KBM-7 (cell line): ENCODE data around the gene NR1H4.
A peak's percentile ranks its signal among the peaks of the same experiment; 100 is the strongest.

Source experiments
- DNase-seq: peaks from one replicate; pipeline ENCODE4 v3.0.0-alpha.2; 2015
- in situ Hi-C: fragments of 300-500 bp; cut with MboI; formaldehyde crosslinking; loops from 2 replicates; pipeline ENCODE4 v1.14.3; 2020; ENCODE audit warnings: low sequenced_read_pairs, low pct_unique_long_range_greater_than_20kb, mixed read lengths

NR1H4 gene

DNA sequence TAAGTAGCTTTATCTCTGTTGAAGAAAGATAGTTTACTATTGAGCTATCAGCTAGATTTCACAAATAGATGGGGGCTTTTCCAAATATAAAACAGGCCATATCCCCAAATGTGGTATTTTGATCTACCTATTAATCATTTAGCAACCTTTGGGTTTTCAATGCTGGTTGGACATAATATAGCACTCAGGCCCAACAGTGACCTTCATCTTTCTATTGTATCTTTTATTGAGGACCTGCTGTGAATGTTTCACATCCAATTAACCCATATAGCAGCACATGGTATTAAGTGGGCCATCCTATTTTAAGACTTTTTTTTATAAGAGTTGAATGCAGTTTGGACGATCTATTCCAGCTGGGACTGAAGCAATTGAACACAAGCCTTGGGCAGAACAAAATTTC lies 10.0 kb upstream of the NR1H4 start:
- no peak for DNase-seq
- in situ Hi-C loops = no loop called here

DNA sequence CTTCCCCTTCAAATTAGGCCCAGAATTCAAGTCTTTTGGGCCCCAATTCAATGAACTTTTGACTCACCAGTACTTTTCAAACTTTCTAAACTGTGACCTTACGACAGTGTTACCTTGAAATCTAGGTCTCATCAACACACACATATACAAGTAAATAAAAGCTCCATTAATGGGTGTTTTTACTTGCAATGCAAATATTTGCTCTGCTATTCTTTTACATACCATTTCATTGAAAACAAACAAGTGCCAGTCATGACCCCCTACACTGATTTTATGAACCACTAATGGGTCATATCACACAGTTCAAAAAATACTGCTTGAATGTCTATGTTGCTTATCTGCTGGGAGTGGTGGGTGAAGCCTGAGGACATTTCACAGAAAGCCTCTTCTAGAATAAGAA lies 9.1 kb upstream of the NR1H4 start:
- DNase-seq = no peak
- in situ Hi-C loops = no loop called here

DNA sequence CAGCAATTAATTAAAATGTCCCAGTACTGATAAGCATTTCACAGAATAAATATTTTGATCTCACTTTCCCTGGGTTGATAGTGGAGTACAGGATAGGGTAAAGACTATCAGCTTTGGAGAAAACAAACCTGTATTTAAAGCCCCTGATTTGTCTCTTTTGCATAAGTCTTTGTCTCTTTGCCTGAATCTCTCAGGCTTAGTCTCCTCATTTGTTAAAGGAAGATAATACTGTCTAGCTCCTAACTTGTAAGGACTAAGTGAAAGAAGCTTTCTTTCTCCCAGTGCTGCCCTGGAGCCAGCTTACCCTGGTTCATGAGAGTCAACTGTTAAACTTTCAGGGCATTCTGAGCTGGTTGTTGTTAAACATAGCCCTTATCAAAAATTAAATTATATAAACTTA lies 5.5 kb upstream of the NR1H4 start:
- no peak for DNase-seq
- in situ Hi-C loops = no loop called here

DNA sequence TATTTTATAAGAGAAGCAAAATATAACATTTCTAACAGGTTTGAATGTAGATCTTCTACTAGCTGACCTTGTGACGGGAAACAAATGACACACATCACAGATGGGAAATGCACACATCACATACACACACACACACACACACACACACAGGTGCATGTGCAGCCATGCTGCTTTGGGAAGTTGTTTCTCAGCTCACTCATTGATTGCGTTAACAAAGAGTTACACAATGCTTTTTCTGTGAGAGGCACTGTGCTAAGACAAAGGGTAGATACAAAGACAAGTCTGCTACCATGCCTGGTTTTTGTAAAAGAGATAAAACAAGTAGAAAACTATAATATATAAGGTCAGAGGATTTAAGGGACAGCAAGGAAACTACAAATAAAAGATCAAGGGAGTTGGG lies 1.3 kb upstream of the NR1H4 start:
- in situ Hi-C loops = no loop called here
- DNase-seq = no peak

DNA sequence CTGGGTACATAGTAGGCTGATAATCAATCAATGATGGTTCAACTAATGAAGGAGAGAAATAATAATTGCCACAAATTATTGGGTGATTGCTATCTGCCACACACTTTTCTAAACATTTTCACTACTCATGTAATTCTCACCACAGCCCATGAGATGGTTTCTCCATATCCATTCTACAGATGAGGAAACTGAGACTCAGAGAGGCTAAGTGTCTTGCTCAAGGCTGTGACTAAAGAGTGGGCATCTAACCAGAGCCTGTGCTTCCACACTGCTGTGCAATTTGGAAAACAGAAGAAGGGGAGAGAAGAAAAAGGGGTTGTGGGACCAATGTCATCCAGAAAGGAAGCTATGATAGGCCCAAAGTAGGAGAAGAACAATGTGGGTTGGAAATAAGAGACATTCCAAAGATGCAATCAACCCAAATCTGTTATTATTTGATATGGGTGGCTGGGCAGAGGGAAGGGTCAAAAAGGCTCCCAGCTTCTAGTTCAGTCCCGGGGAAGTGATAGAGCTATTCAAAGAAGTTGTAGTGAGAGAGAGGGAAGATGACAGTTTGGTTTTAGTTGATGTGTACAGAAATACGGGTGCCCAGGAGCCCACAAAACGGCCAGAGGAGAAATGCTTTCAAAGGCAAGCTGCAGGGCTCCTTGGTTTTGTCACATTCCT lies 483 bp upstream of the NR1H4 start:
- DNase-seq = no peak
- in situ Hi-C loops = no loop called here

DNA sequence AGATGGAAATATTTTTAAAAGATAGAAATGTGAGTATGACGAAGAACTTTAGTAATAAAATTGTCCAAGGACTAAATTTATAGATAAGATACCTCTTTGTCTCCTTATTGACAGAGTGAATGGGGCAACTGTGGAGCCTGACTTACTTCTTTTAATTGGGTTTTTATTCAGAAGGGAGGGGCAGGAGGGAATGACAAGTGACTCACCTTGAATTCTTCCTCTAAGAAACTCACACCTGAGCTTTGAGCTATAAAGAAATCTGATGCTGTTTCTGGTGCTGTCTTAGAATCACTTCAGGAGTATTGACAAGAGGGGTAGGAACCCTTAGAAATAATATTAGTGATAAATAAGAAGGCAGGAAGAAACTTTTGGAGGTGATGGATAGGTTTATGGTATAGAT lies 951 bp downstream of the NR1H4 start:
- in situ Hi-C loops = no loop called here
- DNase-seq = no peak

DNA sequence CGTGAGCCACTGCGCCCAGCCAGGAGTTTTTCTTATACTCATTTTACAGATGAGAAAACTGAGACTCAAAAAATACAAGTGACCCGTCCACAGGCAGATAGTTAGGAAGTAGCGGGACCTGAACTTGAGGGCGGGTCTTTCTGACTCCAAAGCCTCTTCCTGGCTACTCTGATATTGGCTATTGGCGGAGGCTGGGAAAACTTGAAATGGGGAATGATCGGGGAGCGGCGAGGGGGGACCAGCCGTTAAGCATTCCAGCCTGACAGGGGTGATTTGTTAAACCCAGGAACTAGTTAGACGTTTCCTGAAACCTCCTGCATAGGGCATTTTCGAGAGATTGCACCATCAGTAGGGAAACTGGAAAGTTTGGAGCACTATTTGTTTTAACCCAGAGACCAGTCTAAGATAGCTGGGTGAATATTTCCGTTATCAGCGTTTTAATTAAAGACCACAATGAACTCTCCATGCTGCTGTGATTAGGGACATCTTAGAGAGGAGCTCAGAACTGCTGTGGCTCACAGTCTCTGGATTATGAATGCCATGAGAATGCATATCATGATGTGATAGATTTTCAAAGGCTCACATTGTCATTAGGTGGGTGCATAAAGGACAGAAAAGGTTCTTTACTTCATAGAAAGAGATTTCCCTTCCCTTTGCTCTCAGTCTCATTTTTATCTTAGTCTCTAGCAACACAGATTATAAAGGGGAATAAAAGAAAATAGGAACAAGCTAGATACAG lies 2.5 kb downstream of the NR1H4 start:
- in situ Hi-C loops = no loop called here
- no peak for DNase-seq

DNA sequence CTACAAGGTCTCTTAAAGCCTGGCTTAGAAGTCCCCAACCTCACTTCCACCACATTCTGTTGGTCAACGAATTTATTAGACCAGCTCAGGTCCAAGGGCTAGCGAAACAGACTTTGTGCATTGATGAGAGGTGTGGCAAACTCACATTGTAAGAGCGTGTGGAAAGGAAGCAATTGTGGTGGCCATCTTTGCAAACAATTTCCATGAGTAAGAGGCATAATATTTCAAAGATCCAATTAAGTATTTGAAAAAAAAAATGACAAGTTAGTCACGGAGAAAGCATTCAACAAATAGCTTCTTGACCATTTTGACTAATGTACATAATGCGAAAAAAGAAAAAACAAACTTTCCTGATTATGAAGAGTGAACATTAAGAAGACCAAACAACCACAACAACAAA lies 7.4 kb downstream of the NR1H4 start:
- in situ Hi-C loops = no loop called here
- DNase-seq = no peak

DNA sequence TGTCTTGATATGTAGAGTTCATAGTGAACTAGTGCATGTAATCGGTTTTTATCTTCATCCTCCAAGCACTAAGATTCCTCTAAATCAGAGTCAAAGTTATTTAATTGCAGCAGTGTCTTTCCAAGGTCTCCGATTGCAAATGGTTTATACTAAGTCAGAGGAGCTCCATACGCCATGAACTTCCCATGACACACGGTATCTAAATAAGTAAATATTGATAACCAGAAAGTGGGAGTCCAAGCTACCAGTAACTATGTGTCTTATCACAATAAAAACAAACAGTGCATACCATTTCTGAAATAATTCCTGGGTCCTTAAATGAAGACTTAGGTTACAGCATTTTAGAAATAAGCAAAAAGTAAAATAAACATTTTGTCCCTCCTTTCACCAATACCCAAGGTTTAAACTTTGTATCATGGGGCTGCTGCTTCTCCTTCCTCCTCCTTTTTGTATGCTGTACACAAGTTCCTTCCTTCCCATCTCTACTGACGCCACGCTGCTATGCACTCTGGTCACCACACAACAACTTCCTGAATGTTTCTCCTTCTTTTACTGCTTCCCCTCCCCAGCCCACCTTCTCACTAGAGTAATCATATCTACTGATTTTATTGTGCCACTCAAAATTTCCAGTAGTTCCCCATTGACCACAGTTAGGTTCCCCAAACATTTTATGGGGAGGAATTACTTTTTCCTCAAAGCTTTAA lies 10.7 kb downstream of the NR1H4 start:
- DNase-seq = peak; percentile 9
- in situ Hi-C loops = no loop called here

DNA sequence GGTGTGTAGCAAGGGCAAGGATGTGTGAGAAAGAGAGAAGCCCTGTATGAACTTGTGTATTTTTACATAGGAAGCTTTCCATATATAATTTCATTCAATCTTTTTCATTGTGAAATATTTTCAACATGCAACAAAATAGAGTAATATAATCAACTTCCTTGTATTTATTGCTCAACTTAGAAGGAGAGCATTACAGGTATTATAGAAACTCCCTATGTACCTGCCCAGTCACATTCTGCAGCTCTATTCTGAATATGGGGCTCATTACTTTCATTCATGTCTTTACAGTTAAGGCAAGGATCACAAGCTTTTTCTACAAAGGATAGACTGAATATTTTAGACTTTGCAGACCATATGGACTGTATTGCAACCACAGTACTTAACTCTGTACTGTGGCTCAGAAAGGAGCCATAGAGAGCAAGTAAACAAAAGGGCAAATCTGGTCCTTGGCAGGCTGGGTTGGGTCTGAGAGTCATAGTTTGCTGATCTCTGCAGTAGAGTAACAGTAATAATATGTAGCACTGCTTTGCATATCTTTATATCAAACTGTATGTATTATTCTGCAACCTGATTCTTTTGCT lies 11.3 kb downstream of the NR1H4 start:
- in situ Hi-C loops = no loop called here
- no peak for DNase-seq

DNA sequence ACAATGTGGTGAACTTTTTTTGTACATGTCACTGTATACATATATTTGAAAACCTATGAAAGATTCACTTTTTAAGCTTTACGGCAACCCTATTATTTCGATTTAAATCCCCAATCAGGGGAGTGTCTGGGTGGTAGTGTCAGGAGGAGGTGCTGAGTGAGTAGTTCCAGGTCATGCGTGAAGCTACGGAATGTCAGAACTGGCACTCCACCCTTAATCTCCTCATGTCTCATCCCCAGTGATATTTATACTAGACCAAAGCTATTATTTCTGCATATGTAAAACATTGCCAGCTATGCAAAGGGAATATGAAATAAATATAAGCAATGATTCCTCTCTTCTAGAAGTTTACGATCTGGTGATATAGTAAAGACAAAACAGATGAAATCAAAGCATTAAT lies 12.3 kb downstream of the NR1H4 start:
- no peak for DNase-seq
- in situ Hi-C loops = no loop called here

DNA sequence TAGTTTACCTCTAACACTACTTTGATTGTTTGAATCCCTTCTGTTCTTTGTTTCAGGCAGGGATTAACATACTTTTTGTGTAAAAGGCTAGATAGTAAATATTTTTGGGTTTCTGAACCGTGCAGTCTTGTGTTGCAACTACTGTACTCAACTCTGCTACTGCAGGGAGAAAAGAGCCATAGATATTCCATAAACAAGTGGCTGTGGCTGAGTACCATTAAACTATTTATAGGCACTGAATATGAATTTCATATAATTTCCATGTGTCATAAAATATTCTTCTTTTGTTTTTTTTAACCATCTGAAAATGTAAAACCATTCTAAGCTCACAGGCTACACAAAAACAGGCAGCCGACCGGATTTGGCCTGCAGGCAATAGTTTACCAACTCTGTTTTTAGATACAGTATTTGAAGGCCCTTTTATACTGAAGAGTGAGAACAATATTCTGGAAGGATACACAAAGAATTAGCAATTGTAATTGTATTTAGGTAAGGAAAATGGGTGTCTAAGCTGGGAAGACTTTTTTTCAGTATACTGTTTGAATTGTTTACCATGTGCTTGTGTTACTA lies 15.7 kb downstream of the NR1H4 start:
- in situ Hi-C loops = no loop called here
- DNase-seq = no peak

DNA sequence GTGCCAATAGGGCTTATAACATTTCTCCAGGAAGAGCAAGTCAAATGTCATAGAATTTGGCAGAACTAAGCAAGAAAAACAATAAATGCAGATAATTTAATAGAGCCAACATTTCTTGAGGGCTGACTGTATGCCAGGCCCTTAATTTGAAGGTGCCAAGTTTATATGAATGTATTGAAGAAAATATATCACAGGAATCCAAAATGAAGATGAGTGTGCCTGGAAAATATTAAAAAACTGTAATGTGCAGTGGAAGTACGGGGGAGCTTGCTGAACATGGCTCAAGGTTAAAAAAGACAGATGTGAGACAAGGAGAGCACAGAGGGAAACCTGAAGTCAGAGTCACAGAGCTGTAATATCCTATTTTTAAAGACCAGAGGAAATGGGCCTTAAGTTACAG lies 16.4 kb downstream of the NR1H4 start:
- DNase-seq = no peak
- in situ Hi-C loops = no loop called here

DNA sequence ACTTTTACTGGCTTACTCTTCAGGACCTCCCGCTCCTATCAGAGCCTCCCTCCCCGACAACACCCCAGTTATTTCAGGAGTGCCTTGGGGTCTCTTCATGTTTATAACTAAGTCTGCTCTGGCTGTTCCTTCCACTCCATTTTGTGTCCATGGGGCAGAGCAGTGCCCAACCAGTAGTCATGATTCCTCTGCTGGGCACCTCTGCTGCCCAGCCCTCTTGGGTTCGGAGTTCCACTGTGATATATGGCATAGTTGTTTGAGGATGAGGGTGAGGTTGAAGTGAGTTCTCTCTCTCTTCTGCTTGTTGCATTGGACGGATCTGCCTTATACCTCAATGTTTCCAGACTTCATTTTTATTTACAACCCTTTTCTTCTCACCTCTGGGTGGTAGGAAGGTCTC lies 17.4 kb downstream of the NR1H4 start:
- no peak for DNase-seq
- in situ Hi-C loops = no loop called here

DNA sequence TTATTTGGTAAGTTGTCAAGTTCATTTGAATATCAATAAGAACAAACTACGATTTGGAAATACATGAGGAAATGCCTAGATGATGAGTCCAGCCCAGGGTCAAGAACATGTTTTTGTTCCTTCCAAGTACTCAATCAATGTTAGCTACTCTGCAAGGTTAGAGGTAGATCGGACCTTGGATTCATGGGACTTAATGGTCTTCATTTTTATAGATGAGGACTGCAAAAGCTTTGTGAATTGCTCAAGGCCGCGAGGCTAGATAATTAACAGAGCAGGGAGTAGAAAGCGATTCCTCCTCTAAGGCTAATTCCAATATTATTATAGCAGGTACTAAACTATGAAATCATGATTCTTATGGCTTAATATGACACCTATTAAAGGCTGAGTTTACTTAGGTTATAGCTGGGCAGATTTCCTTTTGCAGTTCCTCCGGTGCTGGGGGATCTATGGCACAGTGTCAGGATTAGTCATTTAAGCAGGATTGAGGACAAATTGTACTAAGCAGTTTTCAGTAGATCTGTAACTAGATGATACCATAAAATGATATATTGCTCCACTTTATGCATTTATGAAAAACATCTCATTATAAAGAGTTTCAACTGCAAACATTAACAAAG lies 19.8 kb downstream of the NR1H4 start:
- no peak for DNase-seq
- in situ Hi-C loops = no loop called here

DNA sequence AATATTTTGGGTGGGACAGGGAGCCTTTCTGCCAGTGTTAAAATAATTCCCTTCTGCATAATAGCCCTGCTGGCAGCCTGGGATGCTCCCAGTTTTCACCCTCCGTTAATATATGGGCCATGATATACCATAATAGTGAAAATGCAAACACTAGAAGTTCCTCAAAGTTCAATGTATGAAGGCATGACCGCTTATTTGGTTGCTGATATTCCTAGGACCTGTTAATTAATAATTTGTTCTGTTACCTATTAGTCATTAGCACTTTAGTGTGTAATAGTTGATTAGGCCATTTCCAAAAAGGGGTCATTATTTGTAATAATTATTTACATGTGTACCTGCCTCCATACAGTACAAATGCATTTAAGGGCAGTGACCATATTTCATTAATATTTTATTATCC lies 20.4 kb downstream of the NR1H4 start:
- DNase-seq = no peak

DNA sequence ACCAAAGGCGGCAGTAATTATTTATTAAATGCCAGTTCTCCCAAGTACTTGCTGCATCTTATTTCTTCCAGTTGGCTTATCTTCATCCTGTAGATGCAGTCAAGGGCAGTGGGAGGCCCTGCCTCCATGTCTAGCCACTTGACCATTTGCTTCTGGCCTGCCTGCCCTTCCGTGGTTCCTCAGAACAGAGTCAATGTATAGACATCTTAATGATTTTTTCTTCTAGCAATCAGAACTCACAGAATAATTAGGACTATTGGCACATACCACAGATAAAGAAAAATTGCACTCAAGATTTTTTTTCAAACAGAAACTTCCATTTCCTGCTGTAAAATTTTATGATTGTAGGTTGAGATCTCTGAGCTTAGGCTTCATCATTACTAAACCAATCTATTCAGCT lies 20.9 kb downstream of the NR1H4 start:
- in situ Hi-C loops = no loop called here
- no peak for DNase-seq

More for the DNA sequence above, 20.4 kb downstream of the NR1H4 start:
- in situ Hi-C loops = no loop called here

DNA sequence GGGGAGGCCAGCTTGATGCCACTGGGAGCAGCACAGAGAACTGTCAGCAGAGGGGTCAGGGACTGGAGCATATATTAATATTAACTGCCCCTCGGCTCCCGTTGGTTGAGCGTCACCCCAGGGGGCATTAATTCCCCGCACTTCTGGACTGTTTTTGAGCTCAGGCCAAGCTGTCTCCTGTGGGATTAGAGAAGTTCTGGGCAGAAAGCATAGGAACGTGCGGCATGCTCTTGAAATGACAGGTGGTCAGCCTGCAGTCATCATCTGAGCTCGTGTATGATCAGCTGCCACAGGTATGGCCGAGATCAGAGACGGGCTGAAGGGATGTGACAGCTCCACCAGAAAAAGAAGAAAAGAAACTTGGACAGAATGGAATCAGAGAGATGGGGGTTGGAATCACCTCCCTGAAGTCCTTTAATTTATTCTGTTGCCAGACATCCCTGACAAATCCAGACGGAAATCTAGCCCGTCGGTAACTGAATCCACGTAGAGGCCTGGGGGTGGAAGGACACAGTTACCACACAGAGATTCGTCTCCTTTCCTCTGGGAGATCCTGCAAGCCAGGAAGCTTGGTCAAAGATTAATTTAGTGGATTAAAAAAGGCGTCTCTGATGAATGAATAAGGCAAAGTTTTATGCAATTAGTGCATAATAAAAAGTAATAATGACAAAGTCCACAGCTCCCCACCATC lies 23.6 kb downstream of the NR1H4 start:
- in situ Hi-C loops = no loop called here
- no peak for DNase-seq

DNA sequence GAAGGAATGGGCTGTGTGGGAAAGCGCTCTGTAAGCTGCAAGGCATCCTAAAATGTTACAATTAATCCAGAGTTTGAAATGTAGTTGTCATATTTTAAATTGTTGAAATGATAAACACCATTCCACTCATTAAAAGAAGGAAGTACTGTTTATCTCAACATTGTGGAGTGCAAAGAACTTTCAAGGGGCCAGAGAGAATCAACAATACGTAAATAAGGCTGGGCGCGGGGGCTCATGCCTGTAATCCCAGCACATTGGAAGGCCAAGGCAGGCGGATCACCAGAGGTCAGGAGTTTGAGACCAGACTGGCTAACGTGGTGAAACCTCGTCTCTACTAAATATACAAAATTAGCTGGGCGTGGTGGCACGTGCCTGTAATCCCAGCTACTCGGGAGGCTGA lies 24.5 kb downstream of the NR1H4 start:
- in situ Hi-C loops = no loop called here
- no peak for DNase-seq
